SK-N-MC (cell line): ENCODE data around the gene NR4A3.

Source experiments
- EZH2 ChIP-seq: fragments of 200-600 bp; sonication (generic); IDR thresholded peaks from one replicate; pipeline ENCODE4 v1.6.1; 2017; ENCODE audit warnings: antibody characterized with exemption
- FOXP2 ChIP-seq: optimal IDR thresholded peaks from 2 replicates; pipeline ENCODE3; 2011; ENCODE audit warnings: mild to moderate bottlenecking, moderate library complexity; ENCODE audit not compliant: insufficient read depth; ENCODE audit errors: extremely low read length, control extremely low read depth
- POLR2AphosphoS5 ChIP-seq: IDR thresholded peaks from 2 replicates; pipeline ENCODE4 v1.6.1; 2012; ENCODE audit warnings: mild to moderate bottlenecking, low read depth, low read length, borderline replicate concordance

- no peak for TF ChIP-seq POLR2AphosphoS5
- TF ChIP-seq EZH2: no peak
- TF ChIP-seq FOXP2: no peak
Observed at GRCh38 chr9:99863955-99864354, 42.3 kb downstream of the NR4A3 start.
